ENCODE data around the gene SLC2A8. TPM values are rescaled to one million over a fixed set of nuclear protein-coding genes. Genes with fewer than 3 reads are reported as not detected.

Gene SLC2A8
- total RNA-seq, 1 experiment from 2014 or later, result 11.3 TPM

DNA sequence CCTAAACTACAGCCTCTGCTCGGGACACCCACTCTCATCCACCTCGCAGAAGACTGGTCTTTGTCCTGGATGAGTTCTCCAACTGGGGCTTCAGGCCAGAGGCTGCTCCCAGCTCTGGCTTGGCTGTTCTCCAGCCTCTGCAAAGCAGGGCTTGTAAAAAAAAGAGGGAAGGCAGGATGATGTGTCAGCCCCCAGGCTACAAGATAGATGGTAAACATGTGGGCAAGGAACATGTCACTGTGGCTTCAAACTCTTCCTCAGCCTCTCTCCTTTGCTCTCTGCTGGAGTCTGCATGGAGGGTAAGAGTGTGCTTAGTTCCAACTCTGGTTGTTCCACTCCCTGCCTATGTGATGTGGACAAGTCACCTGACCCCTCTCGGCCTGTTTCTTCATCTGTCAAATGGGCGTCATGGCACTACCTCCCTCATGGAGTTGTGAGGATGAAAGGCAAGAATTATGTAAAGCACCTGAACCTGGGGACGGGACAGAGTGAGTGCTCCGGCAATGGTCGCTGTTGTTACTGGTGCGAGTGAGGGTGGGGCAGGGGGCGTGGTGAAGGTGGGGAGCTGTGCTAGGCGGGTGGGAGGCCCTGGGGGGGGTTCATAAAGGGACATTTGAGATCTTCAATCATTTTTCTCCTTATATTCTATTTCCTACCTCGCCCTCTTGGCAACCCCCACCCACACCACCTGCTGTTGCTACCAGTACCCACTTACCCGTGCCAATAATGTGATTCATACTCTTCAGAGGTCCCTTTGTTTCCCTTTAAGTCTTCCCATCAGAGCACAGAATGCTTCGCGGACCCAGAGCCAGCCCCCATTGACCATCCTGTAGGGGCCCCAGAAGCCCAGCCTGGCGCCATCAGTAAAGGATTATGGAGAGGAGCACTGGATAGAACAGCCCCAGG is 20.4 kb downstream of the SLC2A8 start:
- H2AFZ ChIP-seq (ENCODE audit: low read length), result no peak overlapping the region
- peaks cover under 1% of the 10 kb centered on the region for H3K4me1 ChIP-seq (ENCODE audit: low read length)
- H3K27me3 ChIP-seq (ENCODE audit: low read length), result no peaks in the 10 kb centered on the region
- H3K9me2 ChIP-seq (replicated peaks; ENCODE audit: insufficient read depth, low read length), result no peaks in the 10 kb centered on the region
- H4K20me1 ChIP-seq (ENCODE audit: insufficient read depth, low read depth, low read length), result no peaks in the 10 kb centered on the region
- no peaks in the 10 kb centered on the region for H3K36me3 ChIP-seq (ENCODE audit: insufficient read depth, low read length)
- peaks cover 4% of the 10 kb centered on the region for H3K79me2 ChIP-seq (ENCODE audit: low read length)
- H3K9me3 ChIP-seq (ENCODE audit: low read length), result no peaks in the 10 kb centered on the region
- H3K27ac ChIP-seq (ENCODE audit: low read length), result no peak overlapping the region
- H3K4me3 ChIP-seq (ENCODE audit: low read length), result no peak overlapping the region
- DNase-seq, result no peak
- no peak overlapping the region for H3K9ac ChIP-seq (ENCODE audit: low read length)
- no peak overlapping the region for H3K4me2 ChIP-seq (ENCODE audit: low read depth, low read length, poor library complexity, severe bottlenecking)

DNA sequence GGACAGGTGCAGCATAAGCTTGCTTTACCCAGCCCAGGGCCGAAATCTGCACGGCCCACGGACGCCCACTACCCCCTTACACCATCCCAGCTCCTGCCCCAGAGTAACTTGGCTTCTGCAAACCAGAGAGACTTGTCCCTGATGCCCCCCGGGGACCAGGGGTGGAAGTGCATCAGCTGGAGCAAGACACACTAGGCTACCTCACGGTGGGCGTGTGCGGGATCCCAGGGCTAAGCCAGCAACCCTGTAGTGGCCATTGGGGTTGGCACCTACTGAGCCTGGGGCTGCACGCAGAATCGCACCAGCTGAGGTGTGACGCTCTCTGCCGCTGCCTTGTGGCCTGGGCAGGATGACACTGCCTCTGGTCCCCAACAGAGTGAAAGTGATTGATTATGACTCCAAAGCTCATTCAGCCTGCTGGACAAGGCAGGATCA is 21.1 kb downstream of the SLC2A8 start:
- H3K36me3 ChIP-seq (ENCODE audit: insufficient read depth, low read length), result no peaks in the 10 kb centered on the region
- H3K27ac ChIP-seq (ENCODE audit: low read length), result no peak overlapping the region
- H3K9me3 ChIP-seq (ENCODE audit: low read length), result no peaks in the 10 kb centered on the region
- H3K4me1 ChIP-seq (ENCODE audit: low read length), result peaks cover 7% of the 10 kb centered on the region
- no peaks in the 10 kb centered on the region for H3K9me2 ChIP-seq (replicated peaks; ENCODE audit: insufficient read depth, low read length)
- H3K9ac ChIP-seq (ENCODE audit: low read length), result no peak overlapping the region
- DNase-seq, result peak; percentile 50
- no peak overlapping the region for H3K4me3 ChIP-seq (ENCODE audit: low read length)
- H2AFZ ChIP-seq (ENCODE audit: low read length), result no peak overlapping the region
- H3K27me3 ChIP-seq (ENCODE audit: low read length), result no peaks in the 10 kb centered on the region
- H3K4me2 ChIP-seq (ENCODE audit: low read depth, low read length, poor library complexity, severe bottlenecking), result no peak overlapping the region
- no peaks in the 10 kb centered on the region for H4K20me1 ChIP-seq (ENCODE audit: insufficient read depth, low read depth, low read length)
- peaks cover 11% of the 10 kb centered on the region for H3K79me2 ChIP-seq (ENCODE audit: low read length)

DNA sequence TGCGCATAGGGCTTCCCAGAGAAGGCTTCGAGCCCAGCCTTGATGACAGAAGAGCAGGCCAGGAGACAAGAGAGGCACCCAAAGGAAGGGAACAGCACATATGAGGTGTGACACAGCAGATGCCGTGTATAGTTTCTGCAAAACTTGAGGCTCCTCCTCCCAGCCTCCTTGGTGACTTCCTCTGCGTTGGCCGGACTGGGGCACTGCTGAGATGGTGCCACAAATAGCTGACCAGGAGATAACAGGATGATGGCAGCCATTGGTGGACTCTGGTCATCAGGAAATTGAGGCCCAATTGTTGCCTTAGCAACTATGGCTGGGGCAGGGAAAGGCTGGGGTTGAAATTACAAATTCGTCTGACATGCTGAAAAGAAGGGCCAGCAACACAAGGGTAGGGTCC is 22.4 kb downstream of the SLC2A8 start:
- H3K9me3 ChIP-seq (ENCODE audit: low read length), result no peaks in the 10 kb centered on the region
- H3K79me2 ChIP-seq (ENCODE audit: low read length), result peaks cover 18% of the 10 kb centered on the region
- H3K4me2 ChIP-seq (ENCODE audit: low read depth, low read length, poor library complexity, severe bottlenecking), result no peak overlapping the region
- H2AFZ ChIP-seq (ENCODE audit: low read length), result no peak overlapping the region
- H3K36me3 ChIP-seq (ENCODE audit: insufficient read depth, low read length), result no peaks in the 10 kb centered on the region
- H4K20me1 ChIP-seq (ENCODE audit: insufficient read depth, low read depth, low read length), result no peaks in the 10 kb centered on the region
- no peak overlapping the region for H3K4me3 ChIP-seq (ENCODE audit: low read length)
- H3K27me3 ChIP-seq (ENCODE audit: low read length), result no peaks in the 10 kb centered on the region
- no peak for DNase-seq
- no peak overlapping the region for H3K9ac ChIP-seq (ENCODE audit: low read length)
- no peak overlapping the region for H3K27ac ChIP-seq (ENCODE audit: low read length)
- H3K9me2 ChIP-seq (replicated peaks; ENCODE audit: insufficient read depth, low read length), result no peaks in the 10 kb centered on the region
- H3K4me1 ChIP-seq (ENCODE audit: low read length), result peaks cover 10% of the 10 kb centered on the region

DNA sequence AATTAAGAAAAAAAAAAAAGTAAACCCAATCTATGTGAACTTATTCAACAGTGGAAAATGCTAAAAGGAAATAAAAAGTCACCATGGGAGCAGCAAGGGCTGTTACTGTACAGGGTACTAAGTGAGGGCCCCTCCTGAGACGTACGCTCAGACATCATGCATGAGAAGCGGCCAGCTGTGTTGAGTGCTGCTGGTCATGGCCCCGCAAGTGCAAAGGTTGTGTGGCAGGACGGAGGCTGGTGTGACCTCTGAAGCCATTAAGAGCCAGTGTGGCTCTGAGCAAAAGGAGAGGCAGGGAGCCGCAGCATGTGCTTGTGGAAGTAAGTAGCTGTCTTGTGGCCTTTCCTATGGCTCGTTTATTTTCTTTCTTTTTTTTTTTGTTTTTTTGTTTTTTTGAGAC is 24.1 kb downstream of the SLC2A8 start:
- Histone ChIP-seq H3K4me3 (ENCODE audit: low read length) (no peak overlapping the region), H3K36me3 (ENCODE audit: insufficient read depth, low read length) (no peaks in the 10 kb centered on the region), H3K9me3 (ENCODE audit: low read length) (no peaks in the 10 kb centered on the region), H3K4me1 (ENCODE audit: low read length) (peaks cover 21% of the 10 kb centered on the region), H3K27me3 (ENCODE audit: low read length) (no peaks in the 10 kb centered on the region), H4K20me1 (ENCODE audit: insufficient read depth, low read depth, low read length) (no peaks in the 10 kb centered on the region), H3K9ac (ENCODE audit: low read length) (no peak overlapping the region), H3K9me2 (replicated peaks; ENCODE audit: insufficient read depth, low read length) (no peaks in the 10 kb centered on the region), H3K79me2 (ENCODE audit: low read length) (peaks cover 35% of the 10 kb centered on the region), H3K4me2 (ENCODE audit: low read depth, low read length, poor library complexity, severe bottlenecking) (no peak overlapping the region), H3K27ac (ENCODE audit: low read length) (no peak overlapping the region), H2AFZ (ENCODE audit: low read length) (no peak overlapping the region)
- DNase-seq, result no peak

DNA sequence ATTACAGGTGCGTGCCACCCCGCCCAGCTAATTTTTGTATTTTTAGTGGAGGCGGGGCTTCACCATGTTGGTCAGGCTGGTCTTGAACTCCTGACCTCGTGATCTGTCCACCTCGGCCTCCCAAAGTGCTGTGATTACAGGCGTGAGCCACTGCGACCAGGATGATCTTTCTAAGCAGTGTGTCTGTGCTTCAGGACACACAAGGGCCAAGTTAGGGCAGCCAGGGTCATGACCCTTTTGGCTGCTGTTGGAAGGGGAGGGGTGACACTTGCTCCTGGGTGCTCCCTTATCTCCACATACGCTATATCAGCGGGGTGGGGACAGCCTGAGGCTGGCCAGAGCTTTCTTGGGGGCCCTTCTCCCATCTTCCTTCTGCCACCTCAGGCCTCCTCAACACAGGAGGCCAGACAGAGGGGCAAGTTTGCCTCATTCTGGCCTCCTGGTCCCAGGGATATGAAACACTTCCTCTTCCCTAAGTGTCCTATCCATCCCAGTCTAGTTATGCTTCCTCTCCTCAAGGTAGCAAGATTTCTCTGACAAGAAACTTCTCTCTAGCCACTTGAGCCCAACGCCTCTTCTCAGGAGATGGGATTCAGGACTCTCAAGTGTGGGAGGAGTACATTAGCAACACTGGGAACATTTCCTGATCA is 25.3 kb downstream of the SLC2A8 start:
- H2AFZ ChIP-seq (ENCODE audit: low read length), result no peak overlapping the region
- no peaks in the 10 kb centered on the region for H3K27me3 ChIP-seq (ENCODE audit: low read length)
- peak overlapping the region; percentile 99 for H3K4me2 ChIP-seq (ENCODE audit: low read depth, low read length, poor library complexity, severe bottlenecking)
- peak overlapping the region; percentile 91 for H3K9ac ChIP-seq (ENCODE audit: low read length)
- no peaks in the 10 kb centered on the region for H3K9me2 ChIP-seq (replicated peaks; ENCODE audit: insufficient read depth, low read length)
- H3K79me2 ChIP-seq (ENCODE audit: low read length), result peaks cover 44% of the 10 kb centered on the region
- peaks cover 4% of the 10 kb centered on the region; the same call in 1 of the 2 replicates for H3K36me3 ChIP-seq (ENCODE audit: insufficient read depth, low read length)
- peak overlapping the region; percentile 90; the same call in 1 of the 2 replicates for H3K4me3 ChIP-seq (ENCODE audit: low read length)
- H3K9me3 ChIP-seq (ENCODE audit: low read length), result no peaks in the 10 kb centered on the region
- DNase-seq, result no peak
- H3K27ac ChIP-seq (ENCODE audit: low read length), result no peak overlapping the region
- peaks cover 21% of the 10 kb centered on the region for H3K4me1 ChIP-seq (ENCODE audit: low read length)
- H4K20me1 ChIP-seq (ENCODE audit: insufficient read depth, low read depth, low read length), result no peaks in the 10 kb centered on the region

DNA sequence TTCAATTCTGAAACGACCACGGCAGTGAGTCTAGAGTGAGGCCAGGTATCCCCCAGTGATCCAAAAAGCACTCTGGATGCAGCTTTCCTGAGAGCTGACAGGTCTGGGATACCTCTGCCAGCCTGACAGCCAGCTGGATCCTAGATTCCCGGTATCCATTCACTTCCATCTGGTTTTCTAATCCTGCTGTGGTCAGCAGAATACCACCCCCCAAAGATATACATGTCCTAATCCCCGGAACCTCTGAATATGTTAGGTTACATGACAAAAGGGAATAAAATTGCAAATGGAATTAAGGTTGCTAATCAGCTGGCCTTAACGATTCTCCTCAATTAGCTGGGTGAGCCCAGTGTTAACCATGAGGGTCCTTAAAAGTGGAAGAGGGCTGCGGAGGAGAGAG is 25.8 kb downstream of the SLC2A8 start:
- H3K9me3 ChIP-seq (ENCODE audit: low read length), result no peaks in the 10 kb centered on the region
- H3K9ac ChIP-seq (ENCODE audit: low read length), result peak overlapping the region; percentile 91
- H3K36me3 ChIP-seq (ENCODE audit: insufficient read depth, low read length), result peaks cover 4% of the 10 kb centered on the region; the same call in 1 of the 2 replicates
- H3K27ac ChIP-seq (ENCODE audit: low read length), result no peak overlapping the region
- no peak overlapping the region for H2AFZ ChIP-seq (ENCODE audit: low read length)
- no peaks in the 10 kb centered on the region for H3K27me3 ChIP-seq (ENCODE audit: low read length)
- H3K79me2 ChIP-seq (ENCODE audit: low read length), result peaks cover 48% of the 10 kb centered on the region
- no peaks in the 10 kb centered on the region for H3K9me2 ChIP-seq (replicated peaks; ENCODE audit: insufficient read depth, low read length)
- no peak for DNase-seq
- peak overlapping the region; percentile 99 for H3K4me2 ChIP-seq (ENCODE audit: low read depth, low read length, poor library complexity, severe bottlenecking)
- H4K20me1 ChIP-seq (ENCODE audit: insufficient read depth, low read depth, low read length), result no peaks in the 10 kb centered on the region
- peaks cover 21% of the 10 kb centered on the region for H3K4me1 ChIP-seq (ENCODE audit: low read length)
- peak overlapping the region; percentile 90 for H3K4me3 ChIP-seq (ENCODE audit: low read length)

DNA sequence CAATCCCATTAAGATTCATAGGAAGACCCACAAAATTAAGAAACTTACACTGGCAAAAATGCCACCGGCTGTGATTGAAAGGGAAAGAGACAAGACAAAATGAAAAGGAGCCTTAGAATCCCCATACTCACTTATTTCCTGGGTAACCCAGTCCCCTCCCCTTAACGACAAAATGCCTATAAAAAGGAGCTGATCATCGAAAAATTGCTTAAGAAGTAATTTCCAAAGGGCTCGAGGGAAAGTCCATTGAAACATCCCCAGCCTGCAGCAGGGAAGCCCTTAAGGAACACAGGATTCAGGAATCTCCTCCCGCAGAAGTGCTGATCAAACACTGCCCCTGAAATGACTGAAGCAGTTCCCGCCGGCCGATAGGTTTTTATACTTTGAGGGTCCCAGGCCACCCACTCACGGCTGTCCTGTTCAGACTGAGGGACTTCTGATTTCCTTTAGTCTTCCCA is 26.5 kb downstream of the SLC2A8 start:
- Histone ChIP-seq H4K20me1 (ENCODE audit: insufficient read depth, low read depth, low read length) (no peaks in the 10 kb centered on the region), H3K27ac (ENCODE audit: low read length) (peak overlapping the region; percentile 50; the same call in 1 of the 2 replicates), H3K27me3 (ENCODE audit: low read length) (no peaks in the 10 kb centered on the region), H3K4me3 (ENCODE audit: low read length) (peak overlapping the region; percentile 90), H3K36me3 (ENCODE audit: insufficient read depth, low read length) (peaks cover 4% of the 10 kb centered on the region; the same call in 1 of the 2 replicates), H3K9ac (ENCODE audit: low read length) (peak overlapping the region; percentile 91), H2AFZ (ENCODE audit: low read length) (peak overlapping the region; percentile 80; the same call in 1 of the 2 replicates), H3K4me2 (ENCODE audit: low read depth, low read length, poor library complexity, severe bottlenecking) (peak overlapping the region; percentile 99), H3K4me1 (ENCODE audit: low read length) (peaks cover 21% of the 10 kb centered on the region), H3K79me2 (ENCODE audit: low read length) (peaks cover 55% of the 10 kb centered on the region), H3K9me3 (ENCODE audit: low read length) (no peaks in the 10 kb centered on the region), H3K9me2 (replicated peaks; ENCODE audit: insufficient read depth, low read length) (no peaks in the 10 kb centered on the region)
- DNase-seq, result no peak
